IPS DF 19.7 (cell line): ENCODE results near the gene PLXNA2.

Source experiments
- DNase-seq: peaks from one replicate; pipeline ENCODE4 v3.0.0-alpha.2; 2013; ENCODE audit warnings: low read depth, low spot score

Gene PLXNA2

GRCh38 chr1:208179263-208179816 is 64.8 kb downstream of the PLXNA2 start:
- DNase-seq: no peak

GRCh38 chr1:208178091-208178529 is 66.1 kb downstream of the PLXNA2 start:
- no peak for DNase-seq

GRCh38 chr1:208177656-208178055 is 66.5 kb downstream of the PLXNA2 start:
- DNase-seq: no peak

DNA sequence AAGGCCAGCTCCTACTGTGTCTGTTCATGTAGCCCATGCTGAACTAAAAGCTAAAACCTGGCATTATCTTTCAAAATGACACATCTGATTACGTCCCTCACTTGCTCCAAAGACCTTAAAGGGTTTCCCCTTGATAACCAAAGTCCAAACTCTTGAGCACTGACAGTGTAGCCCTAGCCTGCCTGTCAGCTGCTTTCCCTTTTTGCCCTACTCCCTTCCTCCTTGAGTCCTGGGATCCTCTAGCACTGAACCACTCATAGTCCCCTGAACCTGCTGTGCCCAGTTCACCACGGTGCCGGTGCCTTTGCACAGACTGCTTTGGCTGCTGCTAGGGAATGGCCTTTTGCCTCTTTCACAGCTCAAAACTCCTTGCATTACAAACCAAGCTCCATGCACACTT is 67.5 kb downstream of the PLXNA2 start:
- DNase-seq: no peak

- no peak for DNase-seq
These were observed 68.7 kb downstream of the PLXNA2 start for GRCh38 chr1:208175508-208175895.

DNA sequence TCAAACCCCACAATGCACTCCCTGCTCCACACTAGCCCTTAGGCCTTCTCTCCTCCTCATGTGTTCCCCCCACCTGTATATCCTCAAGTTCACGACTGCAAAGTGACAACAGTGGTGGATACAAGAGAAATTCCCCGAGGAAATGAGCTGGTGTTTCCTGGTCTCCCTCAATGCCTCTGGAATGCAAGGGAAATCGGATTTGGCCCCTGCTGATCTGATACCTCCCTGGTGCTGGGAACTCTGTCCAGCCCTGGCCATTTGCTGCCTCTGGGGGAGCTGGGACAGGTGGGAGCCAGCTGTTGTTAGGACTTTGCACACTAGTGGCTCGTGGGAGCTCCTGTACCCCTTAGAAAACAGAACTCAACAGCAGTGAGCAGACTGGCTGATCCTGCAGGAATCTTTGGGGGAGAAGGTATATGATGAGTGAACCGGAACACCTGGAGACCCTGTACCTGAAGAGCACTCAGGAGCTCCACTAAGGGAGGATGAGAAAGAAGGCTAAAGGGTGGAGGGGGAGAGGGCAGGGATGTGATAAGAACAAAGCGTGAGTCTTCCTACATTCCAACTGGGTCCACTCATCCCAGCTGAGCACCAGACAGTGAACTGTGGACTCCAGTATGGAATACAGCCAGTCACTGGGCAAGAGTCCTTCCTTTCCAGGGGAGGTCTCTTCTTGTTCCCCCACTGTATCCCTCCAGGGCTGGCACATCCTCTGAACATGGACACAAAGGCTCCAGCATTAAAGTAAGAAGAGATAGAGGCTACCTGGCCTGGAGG is 69.3 kb downstream of the PLXNA2 start:
- DNase-seq: no peak

GRCh38 chr1:208174200-208174599 is 70.0 kb downstream of the PLXNA2 start:
- DNase-seq: no peak

- no peak for DNase-seq
These were observed 70.4 kb downstream of the PLXNA2 start for GRCh38 chr1:208173749-208174148.

DNA sequence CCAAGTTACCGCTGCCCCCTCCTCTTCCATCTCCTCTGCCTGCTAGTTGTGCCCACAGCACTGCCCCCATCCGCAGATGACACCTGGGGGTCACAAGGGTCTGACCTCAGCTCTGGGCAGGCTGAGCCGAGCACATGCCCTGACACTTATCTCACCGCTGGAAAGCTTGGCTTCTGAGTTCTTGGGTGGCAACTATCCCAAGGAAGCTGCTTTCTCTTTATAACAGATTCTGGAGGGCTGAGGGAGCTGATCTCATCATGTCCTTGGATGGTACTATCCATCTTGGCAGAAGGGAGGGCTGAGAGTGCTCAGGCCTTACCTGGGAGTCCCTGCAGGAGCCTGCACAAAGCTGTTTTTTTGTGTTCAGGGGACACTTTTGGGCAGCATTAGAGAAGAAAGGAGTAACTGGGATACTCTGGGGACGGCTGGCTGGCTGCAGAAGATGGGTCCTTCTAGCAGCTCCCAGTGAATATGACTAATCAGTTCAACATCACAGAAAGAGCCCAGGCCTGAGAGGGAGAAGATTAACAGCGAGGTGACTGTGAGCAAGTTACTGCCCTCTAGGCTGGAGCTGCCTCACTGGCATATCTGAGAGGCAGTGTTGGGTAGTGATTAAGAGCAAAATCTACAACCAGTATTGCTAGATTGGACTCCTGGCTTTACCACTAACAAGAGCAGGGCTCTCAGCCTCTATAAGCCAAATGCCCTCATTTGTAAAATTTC is 71.6 kb downstream of the PLXNA2 start:
- no peak for DNase-seq

DNA sequence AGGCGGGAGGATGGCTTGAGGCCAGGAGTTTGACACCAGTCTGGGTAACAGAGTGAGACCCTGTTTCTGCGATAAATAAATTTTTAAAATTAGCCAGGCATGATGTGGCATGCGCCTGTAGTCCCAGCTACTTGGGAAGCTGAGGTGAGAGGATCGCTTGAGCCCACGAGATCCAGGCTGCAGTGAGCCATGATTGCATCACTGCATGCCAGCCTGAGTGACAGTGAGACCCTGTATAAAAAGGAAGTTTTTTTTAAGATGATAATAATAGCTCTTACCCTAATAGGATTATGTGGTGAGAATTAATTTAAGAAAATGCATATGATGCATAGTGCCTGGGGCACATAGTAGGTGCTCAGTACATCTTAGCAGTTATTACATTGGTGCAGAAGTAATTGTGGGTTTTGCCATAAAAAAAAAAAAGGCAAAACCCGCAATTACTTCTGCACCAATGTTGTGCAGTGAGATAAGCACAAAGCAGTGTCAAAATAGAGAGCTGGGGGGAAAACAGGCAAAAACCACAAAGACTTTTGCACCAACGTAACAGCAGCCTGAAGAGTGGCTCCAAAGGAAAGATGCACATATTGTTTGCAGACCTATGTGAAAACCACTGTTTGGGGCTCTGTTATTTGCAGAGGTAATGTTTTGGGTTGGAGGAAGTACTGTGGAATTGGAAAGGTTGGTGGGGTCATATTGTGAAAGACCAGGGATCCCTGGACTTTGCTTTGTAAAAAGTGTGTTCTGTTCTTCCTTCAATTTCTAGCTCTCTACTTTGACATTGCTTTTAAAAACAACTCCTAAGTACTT is 72.4 kb downstream of the PLXNA2 start:
- no peak for DNase-seq

GRCh38 chr1:208170252-208170651 is 73.9 kb downstream of the PLXNA2 start:
- no peak for DNase-seq

DNA sequence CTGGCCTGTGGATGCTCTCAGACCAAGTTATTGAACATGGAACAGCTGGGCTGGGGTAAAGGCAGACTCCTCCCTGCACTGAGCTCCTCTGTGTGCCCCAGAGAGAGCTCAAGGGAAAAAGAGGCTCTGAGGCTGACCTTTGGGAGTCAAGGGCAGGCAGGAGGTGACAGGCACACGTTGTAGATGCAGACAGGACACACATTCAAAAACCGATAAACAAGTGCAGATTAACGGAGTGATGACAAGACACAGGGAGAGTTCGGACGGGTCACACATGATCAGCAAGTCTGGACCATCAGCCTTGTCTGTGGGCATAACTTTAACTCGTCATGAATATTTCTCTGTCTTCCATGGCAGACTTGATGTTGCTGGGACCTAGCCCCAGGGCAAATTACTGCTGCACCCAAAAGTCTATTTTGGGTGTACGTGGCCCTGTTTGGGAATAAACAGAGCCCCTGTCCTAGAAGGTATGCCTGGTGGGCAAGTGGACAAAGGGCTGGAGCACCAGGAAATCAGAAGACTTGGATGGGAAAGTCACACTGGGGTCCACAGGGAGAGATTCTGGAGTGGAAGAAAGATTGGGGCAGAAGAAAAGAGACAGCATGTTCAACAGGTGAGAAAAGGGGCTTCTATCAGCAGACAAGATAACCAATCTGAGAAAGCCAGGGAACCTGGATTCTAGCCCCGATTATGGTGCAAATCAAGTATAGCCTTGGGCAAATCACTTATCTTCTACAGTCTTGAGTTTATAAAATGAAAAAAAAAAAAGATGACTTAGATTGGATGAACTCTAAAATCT is 74.9 kb downstream of the PLXNA2 start:
- DNase-seq: no peak

GRCh38 chr1:208167261-208167869 is 76.8 kb downstream of the PLXNA2 start:
- DNase-seq: no peak

GRCh38 chr1:208166340-208167138 is 77.6 kb downstream of the PLXNA2 start:
- no peak for DNase-seq

DNA sequence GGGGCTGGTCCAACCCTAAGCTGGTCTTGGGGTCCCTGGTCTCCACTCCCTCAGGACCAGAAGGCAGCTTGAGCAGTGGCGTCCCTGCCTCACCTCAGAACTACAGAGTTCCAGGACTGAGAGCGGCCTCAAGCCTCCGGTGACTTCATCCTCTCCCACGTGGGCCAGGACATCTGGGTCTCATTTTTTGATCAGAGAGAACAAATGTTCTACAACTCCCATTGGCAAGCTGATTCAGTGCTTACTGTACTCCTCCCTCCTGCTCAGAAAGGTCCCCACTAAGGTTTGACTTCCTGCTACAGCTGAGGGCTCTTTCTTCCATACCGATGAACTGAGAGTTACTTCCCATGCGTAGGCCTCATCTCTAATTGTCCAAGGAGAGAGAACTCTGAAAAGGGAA is 78.5 kb downstream of the PLXNA2 start:
- DNase-seq: no peak

GRCh38 chr1:208164609-208165008 is 79.6 kb downstream of the PLXNA2 start:
- DNase-seq: no peak

DNA sequence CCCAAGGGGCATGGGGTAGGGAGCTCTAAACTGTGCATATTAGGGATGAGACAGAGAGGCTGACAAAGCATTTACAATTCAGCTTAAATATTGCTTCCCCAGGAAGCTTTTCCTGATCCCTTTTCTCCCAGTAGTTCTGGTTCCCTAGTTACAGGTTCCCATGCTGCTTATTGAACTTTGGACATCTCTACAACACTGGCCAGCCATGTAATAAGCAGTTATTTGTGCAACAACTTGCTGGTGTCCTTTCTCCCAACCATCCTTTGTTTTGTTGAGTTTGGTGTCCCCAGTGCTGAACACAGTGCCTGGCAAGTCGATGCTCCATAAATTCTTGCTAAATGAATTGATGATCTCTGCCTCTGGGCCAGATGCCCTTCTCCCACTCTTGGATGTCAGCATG is 80.6 kb downstream of the PLXNA2 start:
- DNase-seq: no peak

- DNase-seq: no peak
These were observed 81.3 kb downstream of the PLXNA2 start for GRCh38 chr1:208162903-208163302.

DNA sequence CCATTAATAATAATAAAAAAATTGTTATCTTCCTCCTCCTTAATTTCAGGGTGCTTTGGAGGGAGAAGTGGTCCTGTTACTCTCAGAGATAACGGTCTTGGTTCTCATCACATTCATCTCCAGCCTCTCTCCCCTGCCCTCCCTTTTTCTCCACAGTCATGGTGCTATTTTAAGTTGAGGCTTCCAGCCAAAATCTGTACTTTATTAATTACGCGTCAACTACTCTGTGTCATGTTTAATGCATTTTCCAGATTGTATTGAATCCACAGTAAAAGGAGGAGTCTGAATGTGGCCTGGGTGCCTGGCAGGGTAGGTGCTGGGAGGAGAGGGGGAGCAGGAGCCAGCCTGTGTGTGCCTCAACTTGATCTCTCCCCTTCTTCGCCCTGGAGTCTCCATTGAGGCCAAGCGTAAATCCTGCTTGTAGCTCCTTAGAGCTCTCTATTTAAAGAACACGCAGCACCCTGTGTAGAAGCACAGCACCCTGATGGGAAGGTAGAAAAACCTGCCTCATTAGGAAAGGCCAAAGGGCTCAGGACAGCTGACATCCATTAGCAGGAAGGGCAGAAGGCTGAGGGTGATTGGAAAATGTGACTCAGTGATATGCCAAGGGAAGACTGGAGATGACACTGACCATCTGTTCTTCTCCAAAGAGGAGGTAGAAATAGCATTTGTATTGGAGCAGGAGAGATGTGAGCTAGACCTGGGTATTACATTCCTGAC is 82.4 kb downstream of the PLXNA2 start:
- DNase-seq: no peak
